ENCODE results near the gene EXOC6B.

- no peak for TF ChIP-seq REST (tag by site-specific recombination; IDR thresholded peaks at IDR 0.05)
- TF ChIP-seq ZNF266 (tag by site-specific recombination; IDR thresholded peaks at IDR 0.05; ENCODE audit: low read depth): no peak
- no peak for TF ChIP-seq CTCF (tag by site-specific recombination; IDR thresholded peaks at IDR 0.05)
- TF ChIP-seq ZSCAN4 (tag by site-specific recombination; IDR thresholded peaks at IDR 0.05): no peak
- TF ChIP-seq ZNF76 (tag by site-specific recombination; IDR thresholded peaks at IDR 0.05; ENCODE audit: borderline replicate concordance, low read depth): no peak
- TF ChIP-seq ATF2 (tag by site-specific recombination; IDR thresholded peaks at IDR 0.05; ENCODE audit: low read depth): no peak
- no peak for TF ChIP-seq GLI4 (tag by site-specific recombination; IDR thresholded peaks at IDR 0.05)
- TF ChIP-seq ZNF513 (tag by site-specific recombination; IDR thresholded peaks at IDR 0.05): no peak
- no peak for TF ChIP-seq ZNF274 (IDR thresholded peaks at IDR 0.05; ENCODE audit: low read length)
- TF ChIP-seq ZNF274 (tag by site-specific recombination; IDR thresholded peaks at IDR 0.05; ENCODE audit: borderline replicate concordance): no peak
- no peak for TF ChIP-seq KLF9 (tag by site-specific recombination; IDR thresholded peaks at IDR 0.05; ENCODE audit: low read depth)
- no peak for TF ChIP-seq ZNF155 (tag by site-specific recombination; IDR thresholded peaks at IDR 0.05)
- no peak for TF ChIP-seq ZNF114 (tag by site-specific recombination; IDR thresholded peaks at IDR 0.05)
These were observed 592.6 kb downstream of the EXOC6B start for GRCh38 chr2:72233211-72233610.
